NCI-H187 (cell line): ENCODE data around the gene HYKK.
"Not testable (repeated sequence)": the region's sequence is repeated elsewhere in the genome, so short reads cannot be mapped to it uniquely, and the experiment has no call there.

ENCODE experiments used
- DNase-seq, 2 experiments: peaks; one replicate each; lab custom pipeline; 2025; lab: John Stamatoyannopoulos, UW

The HYKK gene, protein sequence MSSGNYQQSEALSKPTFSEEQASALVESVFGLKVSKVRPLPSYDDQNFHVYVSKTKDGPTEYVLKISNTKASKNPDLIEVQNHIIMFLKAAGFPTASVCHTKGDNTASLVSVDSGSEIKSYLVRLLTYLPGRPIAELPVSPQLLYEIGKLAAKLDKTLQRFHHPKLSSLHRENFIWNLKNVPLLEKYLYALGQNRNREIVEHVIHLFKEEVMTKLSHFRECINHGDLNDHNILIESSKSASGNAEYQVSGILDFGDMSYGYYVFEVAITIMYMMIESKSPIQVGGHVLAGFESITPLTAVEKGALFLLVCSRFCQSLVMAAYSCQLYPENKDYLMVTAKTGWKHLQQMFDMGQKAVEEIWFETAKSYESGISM

DNA sequence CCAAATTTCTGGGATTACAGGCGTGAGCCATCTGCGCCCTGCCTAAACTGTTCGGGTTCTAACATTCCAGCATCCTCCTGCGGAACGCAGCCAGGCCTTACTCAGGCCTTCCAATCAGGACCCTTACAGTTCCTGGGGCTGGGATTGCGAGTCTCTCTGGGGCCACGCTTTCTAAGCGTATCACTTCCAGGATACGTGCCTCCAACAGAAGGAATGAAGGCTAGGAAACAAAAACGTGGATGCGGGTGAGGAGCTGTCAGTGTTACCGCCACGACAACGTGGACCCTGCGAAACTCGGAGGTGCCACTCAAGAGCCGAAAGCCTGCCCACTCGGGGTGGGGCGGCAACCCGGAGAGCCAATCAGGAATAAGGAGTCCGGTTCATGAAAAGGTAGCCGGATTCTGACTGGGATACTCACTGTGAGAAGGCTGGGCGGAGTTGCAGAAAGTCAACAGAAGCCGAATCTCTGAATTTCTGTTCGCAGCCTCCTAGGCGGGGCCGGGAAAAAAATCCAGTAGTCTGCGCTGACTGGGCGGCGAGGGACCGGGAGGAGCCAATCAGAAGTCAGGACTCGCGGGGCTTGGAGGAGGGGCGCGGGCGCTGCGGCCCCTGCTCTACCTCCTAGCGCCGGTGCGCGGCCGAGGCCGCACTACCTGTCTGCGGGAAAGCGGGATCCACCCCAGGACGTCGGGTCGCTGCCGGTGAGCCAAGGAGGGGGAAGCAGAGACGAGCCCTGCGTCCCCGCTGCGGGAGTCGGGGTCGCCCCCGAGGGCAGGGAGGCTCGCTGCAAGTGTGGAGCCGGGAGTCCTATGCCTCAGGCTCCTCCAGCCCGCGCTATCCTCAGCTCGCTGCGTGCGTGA, at the start of gene HYKK:
TSS of gene HYKK (plus strand) at position 607 of the 860 bp plus-strand sequence. CDS start 5,512 bp downstream, outside the sequence.
- peak; percentile 68 to 78 for DNase-seq

DNA sequence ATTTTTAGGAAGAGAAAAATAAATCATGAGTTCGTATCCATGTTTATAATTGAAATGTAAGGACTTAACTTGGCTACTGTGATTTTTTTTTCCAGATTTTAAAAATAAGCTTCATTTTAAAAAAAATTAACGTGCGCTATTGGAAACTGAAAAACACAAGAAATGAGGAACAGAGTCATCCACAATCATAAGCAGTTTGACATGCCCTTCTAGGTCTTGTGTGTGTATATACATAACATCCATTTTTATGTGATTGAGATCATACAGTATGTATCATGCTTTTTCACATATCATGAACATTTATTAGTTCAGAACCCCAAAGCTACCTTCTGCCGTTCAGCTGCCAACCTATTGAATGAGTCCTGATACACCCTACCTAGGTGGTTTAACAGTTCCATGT, 46.6 kb upstream of the HYKK start:
- DNase-seq = no peak

DNA sequence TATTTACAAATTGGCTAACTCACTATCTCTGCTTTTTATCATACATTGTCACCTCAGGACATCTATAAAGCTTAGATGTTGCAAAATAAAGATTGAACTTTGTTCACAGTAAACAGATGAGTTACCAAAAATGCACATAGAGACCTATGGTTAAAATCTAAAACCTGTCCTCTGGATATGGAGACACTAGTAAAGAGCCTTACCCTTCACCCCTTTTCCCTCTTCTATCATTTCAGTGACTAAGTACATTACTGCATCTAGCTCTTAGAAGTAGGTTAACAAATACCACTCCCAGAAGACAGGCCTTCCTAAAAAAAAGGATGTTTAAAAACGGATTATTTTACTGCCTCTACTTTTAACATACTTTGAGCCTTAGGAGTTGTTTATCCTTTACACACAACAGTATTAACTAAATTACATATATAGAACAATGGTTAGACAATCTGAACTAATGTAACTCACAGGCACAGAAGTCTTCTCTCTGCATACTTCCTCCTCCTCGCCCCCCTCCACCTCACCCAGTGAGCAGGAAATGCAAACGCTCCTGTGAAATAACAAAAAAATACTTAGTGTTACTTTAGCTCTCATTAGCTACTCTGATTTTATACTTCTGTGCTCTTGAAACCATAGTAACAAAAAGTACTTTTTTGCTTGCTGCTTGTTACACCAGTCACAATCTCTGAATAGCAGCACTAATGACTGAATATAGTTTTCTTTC, 46.0 kb upstream of the HYKK start:
- no peak for DNase-seq

DNA sequence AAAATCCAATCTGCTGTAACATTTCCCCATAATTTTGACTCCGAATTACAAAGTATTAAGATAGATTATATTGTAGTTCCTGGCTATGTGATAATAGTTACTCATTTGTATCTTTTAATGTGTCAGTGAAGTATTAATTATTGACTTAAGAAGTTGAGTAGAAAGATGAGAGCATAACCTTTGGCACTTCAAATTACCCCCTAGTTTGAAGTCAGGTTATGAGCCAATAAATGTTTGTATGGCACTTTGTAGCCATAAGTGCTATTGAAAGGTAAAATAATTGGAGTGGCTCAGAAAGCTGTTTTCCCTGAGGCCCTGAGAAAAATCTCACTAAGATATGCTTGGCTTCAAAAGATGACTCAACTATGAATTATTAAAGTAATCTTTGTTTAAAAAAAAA, 38.3 kb upstream of the HYKK start:
- DNase-seq = no peak

DNA sequence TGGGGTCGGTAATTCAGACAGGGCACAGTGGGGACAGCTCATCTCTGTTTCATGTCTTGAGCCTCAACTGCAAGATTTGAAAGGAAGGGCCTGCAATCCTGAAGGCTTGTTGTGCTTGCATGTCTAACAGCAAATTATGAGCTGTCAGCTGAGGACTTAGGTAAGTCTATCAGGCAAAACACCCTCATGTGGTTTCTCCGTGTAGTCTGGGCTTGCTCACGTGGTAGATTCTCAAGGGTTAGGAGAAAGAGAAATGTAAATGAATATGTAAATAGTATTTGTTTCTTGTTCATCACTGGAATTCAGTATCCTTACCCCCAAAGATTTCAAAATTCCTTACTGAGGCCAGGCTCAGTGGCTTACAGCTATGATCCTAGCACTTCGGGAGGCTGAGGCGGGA, 30.1 kb upstream of the HYKK start:
- DNase-seq = no peak

DNA sequence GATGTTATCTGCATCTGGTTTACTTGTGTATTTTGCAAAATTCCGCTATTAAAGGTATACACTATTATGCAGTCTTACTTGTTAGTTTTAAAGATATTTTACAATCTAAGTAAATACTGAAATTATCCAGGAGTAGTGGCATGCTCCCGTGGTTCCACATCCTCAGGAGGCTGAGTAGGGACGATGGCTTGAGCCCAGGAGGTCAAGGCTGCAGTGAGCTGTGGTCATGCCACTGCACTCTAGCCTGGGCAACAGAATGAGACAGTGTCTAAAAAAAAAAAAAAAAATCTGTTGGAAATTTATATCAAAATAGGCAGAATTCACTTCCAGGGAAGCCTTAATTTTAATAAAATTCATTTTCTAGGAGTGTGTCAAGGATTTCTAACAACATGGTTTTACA, 27.7 kb upstream of the HYKK start:
- DNase-seq = no peak

DNA sequence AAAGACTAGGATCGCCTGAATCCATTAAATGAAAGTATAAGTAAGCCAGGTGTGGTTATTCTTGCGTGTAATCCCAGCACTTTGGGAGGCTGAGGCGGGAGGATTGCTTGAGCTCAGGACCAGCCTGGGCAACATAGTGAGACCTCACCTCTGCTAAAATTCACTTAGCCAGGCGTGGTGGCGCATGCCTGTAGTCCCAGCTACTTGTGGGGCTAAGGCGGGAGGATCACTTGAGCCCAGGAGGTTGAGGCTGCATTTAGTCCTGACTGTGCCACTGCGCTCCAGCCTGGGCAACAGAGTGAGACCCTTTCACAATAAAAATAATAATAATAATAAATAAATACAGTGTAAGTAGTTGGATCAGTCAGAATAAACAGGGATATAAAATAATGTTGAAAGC, 25.5 kb upstream of the HYKK start:
- DNase-seq = no peak

DNA sequence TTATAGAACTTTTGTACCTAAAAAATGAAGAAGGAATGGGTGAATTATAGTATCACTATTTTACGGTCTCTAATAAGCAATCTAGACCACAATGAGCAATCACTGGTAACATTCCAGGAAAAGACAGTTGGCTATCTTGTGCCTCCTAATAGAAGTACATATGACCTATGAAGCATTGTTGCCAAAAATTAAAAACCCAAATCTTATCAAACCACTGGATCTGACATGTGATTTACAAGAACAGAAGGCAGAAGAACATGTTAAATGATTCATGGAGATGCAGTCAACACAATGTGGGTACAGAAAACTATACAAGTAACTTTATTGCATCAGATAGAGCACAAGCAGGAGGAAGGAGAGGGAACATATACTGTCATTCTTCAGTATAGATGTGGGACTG, 14.5 kb upstream of the HYKK start:
- DNase-seq = no peak

DNA sequence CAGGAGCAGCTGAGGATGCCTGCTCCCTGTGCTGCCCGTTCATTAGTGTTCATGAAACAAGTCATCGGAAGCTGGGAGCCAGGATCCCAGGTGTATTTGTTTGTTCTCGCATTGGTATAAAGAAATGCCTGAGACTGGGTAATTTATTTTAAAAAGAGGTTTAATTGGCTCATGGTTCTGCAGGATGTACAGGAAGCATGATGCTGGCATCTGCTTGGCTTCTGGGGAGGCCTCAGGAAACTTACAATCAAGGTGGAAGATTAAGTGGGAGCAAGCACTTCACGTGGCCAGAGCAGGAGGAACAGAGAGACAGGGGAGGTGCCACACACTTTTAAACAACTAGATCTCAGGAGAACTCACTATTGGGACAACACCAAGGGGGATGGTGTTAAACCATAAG, 5.5 kb upstream of the HYKK start:
- no peak for DNase-seq

DNA sequence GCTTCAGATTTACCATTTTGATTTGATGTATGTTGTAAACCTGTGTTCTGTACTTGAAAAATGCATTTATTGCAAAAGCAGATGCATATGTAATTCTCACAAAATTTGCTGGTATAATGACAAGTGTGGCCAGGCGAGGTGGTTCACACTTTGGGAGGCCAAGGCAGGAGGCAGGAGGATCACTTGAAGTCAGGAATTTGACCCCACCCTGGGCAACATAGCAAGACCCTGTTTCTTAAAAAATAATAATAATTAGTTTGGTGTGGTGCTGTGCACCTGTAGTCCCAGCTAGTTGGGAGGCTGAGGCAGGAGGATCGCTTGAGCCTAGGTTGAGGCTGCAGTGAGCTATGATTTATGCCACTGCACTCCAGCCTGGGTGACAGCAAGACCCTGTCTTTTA, 4.7 kb upstream of the HYKK start:
- DNase-seq = no peak

DNA sequence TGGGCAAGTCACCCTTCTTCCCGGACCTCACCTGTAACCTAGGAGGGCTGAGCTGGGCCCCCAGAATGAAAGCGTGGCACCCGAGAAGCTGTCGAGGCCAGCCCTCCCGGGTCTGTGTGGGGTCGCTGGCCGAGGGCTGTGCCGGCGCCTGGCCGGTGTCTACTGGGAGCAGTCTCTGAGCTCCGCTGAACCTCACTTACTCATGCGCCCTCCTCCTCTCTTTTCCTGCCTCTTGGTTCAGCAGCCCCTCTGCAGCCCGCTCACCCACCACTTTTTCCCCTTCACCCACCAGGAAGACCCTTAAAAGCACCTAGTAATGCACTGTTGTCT, 419 bp downstream of the HYKK start:
- DNase-seq = no peak

DNA sequence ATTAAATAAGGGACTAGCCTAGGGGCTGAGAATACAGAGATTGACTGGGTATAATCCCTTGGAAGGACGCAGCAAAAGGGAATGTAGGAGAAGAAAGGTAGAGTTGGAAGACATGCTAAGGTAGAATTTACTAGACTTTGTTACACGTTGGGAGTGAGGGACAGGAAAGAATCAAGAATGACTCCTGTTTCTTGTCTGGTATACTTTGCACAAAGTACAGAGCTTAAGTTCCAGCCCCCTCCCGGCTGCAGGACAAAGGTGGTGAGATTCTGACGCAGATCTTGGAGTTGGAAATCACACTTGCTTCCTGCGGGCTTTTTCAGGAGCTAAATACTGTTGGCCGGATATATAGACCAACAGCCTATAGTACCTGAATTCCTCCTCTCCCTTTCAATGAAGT, 895 bp downstream of the HYKK start:
- no peak for DNase-seq

DNA sequence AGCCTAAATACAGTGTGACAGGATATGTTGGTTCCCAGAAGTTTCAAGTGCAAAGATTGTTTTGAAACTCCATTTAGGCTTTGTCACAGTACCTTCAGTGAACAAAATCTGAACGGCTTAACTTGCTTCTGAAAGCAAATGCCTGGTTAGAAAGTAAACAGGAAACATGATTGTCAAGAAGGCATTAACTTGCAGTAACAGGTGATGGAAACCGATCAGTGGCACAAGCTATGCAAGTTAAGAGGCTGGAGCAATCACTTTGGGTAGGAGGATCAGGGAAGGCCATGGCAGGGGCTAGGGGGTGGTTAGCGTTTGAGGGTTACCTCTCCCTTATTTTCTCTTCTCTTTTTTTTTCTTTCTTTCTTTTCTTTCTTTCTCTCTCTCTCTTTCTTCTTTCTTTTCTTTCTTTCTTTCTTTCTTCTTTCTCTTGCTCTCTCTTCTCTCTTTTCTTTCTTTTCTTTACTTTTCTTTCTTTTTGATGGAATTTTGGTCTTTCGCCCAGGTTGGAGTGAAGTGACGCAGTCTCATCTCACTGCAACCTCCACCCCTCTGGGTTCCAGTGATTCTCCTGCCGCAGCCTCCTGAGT, 2.4 kb downstream of the HYKK start:
- DNase-seq = no peak

DNA sequence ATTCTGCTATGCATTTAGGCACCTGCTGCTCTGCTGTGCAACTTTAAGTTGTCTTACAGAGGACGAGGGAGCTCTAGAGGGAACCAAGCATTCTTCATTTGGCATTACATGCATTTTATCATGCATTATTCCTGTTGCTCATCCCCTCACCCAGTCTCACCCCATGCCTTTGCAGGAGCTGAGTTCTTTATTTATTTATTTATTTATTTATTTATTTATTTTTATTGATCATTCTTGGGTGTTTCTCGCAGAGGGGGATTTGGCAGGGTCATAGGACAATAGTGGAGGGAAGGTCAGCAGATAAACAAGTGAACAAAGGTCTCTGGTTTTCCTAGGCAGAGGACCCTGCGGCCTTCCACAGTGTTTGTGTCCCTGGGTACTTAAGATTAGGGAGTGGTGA, 12.7 kb downstream of the HYKK start:
- not testable (repeated sequence) for DNase-seq

DNA sequence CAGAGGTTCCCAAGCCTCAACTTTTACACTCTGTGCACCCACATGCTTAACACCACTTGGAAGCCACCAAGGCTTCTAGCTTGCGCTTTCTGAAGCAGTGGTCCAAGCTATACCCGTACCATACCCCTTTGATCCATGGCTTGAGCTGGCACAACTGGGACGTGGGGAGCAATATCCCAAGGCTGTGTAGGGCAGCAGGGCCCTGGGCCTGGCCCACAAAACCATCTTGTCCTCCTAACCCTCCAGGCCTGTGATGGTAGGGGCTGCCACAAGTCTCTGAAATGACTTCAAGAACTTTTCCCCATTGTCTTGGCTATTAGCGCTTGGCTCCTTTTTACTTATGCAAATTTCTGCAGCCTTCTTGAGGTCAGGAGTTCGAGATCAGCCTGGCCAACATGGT, 16.9 kb downstream of the HYKK start:
- DNase-seq = no peak

DNA sequence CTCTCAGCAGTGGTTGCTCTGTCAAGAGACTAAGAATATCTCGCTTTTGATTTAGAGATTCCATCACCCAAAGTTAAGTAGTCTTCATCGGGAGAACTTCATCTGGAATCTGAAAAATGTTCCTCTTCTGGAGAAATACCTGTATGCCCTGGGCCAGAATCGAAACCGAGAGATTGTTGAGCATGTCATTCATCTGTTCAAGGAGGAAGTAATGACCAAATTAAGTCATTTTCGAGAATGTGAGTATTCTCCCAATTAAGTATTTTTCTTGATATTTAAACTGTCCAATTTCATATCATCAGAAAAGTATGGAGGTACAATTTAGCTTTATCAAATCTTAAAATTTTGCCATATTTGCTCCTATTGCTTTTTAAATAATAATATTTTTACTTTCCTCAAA, 19.9 kb downstream of the HYKK start:
- no peak for DNase-seq

DNA sequence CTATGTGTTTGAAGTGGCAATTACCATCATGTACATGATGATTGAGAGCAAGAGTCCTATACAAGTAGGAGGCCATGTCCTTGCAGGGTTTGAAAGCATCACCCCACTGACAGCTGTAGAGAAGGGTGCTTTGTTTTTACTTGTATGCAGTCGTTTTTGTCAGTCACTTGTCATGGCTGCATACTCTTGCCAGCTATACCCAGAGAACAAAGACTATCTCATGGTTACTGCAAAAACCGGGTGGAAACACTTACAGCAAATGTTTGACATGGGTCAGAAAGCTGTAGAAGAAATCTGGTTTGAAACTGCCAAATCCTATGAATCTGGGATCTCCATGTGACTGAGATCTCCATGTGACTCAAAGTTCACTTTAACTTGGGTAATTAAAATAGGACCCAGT, 26.0 kb downstream of the HYKK start:
- DNase-seq = no peak

DNA sequence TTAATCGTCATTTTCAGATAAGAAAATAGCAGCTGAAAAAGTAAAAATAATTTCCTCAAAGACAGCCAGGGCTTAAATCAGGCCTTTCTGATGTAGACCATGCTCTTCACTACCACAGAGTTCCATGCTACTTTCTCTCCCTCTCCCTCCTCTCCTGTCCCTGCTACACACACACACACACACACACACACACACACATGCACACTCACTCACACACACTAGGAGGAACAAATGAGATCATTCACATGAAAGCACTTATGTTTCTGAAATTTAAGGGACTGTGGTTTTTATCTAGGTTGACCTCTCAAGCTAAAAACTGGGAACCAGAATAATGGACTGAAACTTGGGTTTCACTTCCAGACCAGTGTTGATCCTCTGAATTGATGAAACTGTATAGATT, 28.8 kb downstream of the HYKK start:
- DNase-seq = no peak

DNA sequence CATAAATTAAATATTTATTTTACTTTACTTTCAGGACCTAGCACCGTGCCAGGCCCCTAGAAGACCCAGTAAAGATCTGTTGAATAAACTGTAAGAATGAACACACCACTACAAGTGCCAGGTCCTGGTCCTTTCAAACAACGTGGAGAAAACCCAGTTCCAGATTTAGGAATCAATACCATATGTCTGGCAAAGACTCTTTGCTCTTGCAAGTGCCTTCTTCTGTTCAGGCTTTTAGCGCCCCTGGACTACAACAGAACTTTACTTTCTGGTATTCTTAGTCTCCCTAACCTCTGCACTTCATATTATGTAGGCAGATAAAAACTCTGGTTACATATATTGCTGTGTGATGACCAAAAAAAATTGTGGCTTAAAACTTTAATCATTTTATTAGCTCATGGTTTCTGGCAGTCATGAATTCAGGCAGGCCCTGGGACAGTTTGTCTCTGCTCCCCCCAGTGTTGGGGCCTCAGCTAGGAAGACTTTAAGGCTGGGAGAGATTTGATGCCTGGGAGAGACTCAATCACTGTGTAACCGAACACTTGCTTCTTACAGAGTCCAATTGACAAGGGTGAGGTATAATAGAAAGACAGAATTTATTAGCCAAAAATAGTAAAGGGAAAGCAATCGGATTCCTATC, 30.0 kb downstream of the HYKK start:
- DNase-seq = no peak

DNA sequence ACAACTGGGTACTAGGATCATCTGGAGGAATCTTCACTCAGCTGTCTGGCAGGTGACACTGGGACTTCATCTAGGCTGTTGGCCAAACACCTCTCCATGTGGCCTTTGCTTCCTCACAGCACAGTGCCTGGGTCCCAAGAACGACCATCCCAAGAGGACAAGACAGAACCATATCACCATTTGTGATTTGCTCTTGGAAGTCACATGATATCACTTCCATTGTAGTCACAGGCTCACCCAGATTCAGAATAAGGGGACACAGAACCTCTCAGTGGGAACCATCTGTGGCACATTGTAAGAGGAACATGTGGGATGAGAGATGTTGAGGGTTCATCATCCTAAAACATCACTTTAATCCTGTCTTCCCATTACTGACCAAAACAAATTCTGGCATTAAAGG, 31.0 kb downstream of the HYKK start:
- no peak for DNase-seq

DNA sequence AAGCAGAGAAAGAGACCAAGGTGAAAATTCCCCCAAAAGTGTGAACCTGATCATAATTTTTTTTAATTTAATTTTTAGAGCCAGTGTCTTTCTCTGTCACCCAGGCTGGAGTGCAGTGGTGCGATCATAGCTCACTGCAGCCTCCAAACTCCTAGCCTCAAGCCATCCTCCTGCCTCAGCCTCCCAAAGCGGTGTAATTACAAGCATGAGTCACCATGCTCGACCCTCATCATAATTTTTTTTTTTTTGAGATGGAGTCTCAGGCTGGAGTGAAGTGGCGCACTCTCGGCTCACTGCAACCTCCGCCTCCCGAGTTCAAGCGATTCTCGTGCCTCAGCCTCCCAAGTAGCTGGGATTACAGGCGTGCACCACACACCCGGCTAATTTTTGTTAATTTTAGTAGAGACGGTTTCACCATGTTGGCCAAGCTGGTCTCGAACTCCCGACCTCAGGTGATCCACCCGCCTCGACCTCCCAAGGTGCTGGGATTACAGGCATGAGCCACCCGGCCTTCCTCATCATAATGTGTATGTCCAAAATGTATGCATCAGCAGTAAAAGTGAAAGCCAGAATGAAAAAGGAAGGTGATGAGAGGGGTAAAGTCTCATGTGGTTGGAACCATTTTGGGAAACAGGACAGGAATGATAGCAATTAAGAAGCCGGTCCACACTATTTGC, 32.2 kb downstream of the HYKK start:
- DNase-seq = not testable (repeated sequence)
